Fibroblast of pulmonary artery (primary cell): ENCODE data around the gene CTNNA1.

Experiments used
- DNase-seq: peaks from one replicate; pipeline ENCODE4 v3.0.0-alpha.2; 2010; ENCODE audit warnings: low read depth
- H3K4me3 ChIP-seq: replicated peaks from 2 replicates; pipeline ENCODE4 v1.5.1; 2011; ENCODE audit warnings: low read depth, mild to moderate bottlenecking, control low read depth, low read length, moderate library complexity
- TF ChIP-seq, protein P1 (sequence below): IDR thresholded peaks from 2 replicates; pipeline ENCODE4 v1.5.1; 2011; ENCODE audit warnings: mild to moderate bottlenecking, control low read depth, low read length, inconsistent platforms; ENCODE audit errors: missing control alignments

The CTNNA1 gene

DNA sequence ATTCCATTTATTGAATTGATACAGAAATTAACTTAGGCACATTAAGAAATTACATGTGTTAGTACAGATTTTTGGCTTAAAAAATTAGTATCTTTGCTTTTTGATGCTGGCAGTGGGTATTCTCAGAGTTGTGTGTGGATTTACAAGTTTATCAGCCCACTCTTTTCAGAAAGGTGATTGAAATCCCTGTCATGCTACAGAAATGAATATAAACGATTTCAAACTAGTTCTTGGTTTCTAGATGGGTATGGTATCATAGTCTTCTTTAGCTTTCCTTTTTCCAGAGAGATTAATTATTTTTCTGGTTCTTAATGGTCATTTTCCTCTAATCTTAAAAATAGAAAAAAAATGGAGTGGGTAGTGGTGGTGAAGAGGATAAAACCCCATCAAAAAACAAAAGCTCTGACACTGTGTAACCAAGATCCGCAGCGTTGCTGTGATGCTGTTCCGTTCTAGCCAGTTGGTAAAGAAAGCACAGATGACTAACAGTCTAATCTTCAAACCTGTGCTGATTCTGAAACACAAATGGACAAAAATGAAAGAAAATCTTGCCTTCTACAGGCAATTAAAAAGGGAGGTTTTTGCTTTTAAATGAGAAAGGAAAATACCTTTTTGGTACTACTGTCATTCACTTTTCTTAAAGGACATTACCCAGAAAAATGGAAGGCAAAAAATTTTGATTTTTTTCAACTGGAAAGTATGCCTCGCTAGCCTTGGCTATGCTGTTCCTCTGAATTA is 116.7 kb downstream of the CTNNA1 start:
- H3K4me3 ChIP-seq: no peak overlapping the region
- peak; percentile 60 for DNase-seq
- TF ChIP-seq, protein P1, sequence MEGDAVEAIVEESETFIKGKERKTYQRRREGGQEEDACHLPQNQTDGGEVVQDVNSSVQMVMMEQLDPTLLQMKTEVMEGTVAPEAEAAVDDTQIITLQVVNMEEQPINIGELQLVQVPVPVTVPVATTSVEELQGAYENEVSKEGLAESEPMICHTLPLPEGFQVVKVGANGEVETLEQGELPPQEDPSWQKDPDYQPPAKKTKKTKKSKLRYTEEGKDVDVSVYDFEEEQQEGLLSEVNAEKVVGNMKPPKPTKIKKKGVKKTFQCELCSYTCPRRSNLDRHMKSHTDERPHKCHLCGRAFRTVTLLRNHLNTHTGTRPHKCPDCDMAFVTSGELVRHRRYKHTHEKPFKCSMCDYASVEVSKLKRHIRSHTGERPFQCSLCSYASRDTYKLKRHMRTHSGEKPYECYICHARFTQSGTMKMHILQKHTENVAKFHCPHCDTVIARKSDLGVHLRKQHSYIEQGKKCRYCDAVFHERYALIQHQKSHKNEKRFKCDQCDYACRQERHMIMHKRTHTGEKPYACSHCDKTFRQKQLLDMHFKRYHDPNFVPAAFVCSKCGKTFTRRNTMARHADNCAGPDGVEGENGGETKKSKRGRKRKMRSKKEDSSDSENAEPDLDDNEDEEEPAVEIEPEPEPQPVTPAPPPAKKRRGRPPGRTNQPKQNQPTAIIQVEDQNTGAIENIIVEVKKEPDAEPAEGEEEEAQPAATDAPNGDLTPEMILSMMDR: no peak

DNA sequence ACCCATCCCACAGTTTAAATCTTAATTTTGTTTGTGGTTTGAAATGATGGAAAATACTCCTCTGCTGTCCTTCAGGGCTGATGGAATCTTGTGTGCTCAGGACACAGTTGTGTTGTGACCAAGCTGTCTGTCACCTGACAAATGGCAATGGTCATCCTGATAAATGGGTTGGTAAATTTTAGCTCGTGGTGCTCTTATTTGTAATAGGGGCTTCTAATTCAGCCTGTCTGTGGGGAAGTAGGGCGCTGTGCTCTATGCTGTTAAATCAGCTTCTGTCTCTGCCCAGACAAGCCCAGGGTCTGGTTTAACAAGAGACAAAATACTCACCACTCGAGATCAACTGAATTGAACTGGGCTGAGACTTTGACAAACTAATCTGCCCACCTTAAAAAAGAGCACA is 117.4 kb downstream of the CTNNA1 start:
- TF ChIP-seq, protein P1: no peak
- DNase-seq: no peak
- no peak overlapping the region for H3K4me3 ChIP-seq

DNA sequence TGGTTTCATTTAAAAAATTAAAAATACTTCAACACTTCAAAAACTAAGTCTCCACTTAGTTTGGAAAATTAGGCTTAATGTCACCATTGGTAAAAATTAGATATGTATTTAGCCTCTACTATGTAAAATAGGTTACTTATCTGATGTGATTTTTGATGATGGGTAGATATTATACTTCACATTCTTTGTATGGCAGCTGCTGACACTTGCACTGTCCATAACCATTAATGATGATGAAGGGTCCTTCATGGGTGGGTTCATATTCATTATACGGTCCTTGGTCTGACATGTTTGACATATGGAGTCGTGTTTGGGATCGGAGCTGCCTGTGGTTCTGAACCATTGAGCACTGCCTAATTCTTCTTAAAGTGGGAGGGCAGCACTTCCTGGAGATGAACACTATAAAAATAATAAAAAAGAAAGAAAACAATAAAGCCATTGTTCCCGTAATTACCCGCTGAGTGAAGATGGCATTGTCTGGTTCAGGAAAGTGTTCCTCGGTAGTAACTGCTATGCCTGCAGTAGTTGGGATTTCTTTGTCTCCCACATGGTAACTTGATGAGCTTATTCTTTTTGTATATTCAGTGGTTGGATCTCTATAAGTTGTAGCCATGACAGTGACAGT is 119.7 kb downstream of the CTNNA1 start:
- TF ChIP-seq, protein P1: no peak
- H3K4me3 ChIP-seq: no peak overlapping the region
- DNase-seq: no peak

DNA sequence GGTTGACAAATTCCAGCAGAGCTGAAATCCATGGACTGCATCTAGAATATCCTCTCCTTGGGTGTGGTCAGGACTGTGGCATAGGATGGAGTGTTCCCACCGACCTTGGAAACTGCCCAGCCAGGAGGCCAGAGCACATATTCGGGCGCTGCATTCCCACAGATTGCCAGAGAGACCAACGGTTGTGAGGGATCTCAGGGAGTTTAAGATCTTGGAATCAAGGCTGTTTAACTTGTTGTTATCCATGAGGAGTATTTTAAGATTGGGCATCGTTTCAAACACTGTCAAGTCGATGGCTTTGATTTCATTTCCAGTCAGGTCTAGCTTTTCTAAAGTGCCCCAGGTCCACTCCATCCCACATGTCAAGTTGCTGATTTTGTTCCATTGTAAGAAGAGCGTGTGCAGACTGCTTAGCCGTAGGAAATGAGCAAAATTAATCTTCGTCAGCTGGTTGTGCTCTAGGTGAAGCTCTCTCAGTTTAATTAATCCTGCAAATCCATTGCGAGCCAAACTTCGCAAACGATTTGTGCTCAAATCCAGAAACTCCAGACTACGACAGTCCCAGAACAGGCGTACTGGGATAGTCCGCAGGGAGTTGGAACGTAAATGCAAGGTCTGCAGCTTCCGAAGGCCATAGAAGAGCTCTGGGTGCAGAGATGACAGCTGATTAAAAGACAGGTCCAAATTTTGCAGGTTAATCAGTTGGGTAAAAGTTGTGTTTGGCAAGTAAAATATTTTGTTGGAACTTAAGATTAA is 120.4 kb downstream of the CTNNA1 start:
- no peak overlapping the region for H3K4me3 ChIP-seq
- TF ChIP-seq, protein P1: no peak

DNA sequence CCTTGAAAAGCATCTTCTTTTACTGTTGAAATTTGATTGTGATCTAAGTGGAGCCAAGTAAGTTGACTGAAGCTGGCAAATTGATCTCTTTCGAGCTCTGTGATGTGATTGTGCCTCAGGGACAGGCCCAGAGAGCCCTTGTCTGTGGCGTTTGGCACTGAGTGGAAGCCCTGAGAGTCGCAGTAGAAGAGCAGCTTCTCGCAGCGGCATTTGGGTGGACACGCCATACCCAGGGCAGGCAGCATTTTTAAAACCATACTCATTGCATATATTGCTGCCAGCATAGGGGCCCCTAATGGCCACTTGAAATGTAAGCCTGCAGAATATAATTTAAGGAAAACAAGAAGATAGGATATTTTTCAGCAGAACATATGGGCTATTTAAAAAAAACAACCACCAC is 121.0 kb downstream of the CTNNA1 start:
- H3K4me3 ChIP-seq: no peak overlapping the region
- DNase-seq: no peak
- TF ChIP-seq, protein P1: no peak

More for the DNA sequence above, 120.4 kb downstream of the CTNNA1 start:
- no peak for DNase-seq

DNA sequence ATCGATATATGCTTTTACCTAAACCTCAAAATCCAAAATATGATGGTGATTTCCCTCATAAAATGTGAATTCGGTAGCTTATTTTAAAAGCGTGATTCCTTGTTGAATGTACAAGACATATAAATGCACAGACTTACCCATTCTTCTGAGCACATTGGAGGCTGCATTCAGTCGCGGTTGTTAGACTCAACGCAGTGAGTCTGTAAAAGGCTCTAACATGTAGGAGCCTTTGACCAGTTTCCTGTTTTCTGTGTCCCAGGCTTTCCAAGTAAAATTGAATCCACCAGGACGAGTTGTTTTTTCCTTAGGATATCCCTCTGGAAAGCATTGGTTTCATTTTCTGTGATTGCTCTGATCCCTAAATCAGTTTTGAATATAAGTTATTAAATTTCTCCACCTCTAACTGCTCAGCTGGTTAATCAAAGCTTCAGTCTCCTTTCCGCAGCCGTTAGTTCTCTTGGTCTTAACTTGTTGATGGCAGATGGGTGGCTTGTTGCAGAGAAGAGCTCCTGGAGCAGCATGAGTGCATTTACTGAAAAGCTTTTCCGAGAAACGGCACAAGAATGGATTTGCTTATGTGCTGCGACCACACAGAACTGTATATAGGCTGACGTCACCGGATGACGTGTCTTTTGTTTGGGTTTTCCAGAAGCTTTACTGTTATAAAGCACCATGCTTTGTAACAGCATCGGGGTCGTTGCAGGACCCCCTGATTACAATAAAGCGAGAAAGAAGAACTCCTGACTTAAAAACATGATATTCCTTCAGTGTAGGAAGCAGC is 121.7 kb downstream of the CTNNA1 start, which contains the start of gene LRRTM2:
TSS of gene LRRTM2 (minus strand) at position 565 of the 781 bp plus-strand sequence. CDS start at position 141, 424 bp downstream.
- TF ChIP-seq, protein P1: no peak
- peak; percentile 66 for DNase-seq
- H3K4me3 ChIP-seq: peak within 1 kb of the TSS; percentile 19
